IMR-90 (cell line): ENCODE data around the gene KRT222. TPM values are rescaled to one million over a fixed set of nuclear protein-coding genes. Genes with fewer than 3 reads are reported as not detected.

Experiments
- ATAC-seq: fragments of 200-7000 bp; cut with Tn5 transposase; 2 replicates; pipeline ENCODE4 v1.9.1; 2020; ENCODE audit warnings: low read depth, mild to moderate bottlenecking, moderate library complexity
- BruUV-seq: library from RNA; stranded (reverse); fragments of 400-500 nt; replicated peaks from 2 replicates; lab custom pipeline; 2021; lab: Mats Ljungman, UMichigan
- CTCF ChIA-PET: fragments of 300-600 bp; formaldehyde crosslinking; extraction: SDS; loops from one replicate; lab custom pipeline; 2021; ENCODE audit warnings: antibody characterized with exemption; lab: Yijun Ruan, JAX
- POLR2A ChIA-PET: fragments of 300-600 bp; sonication (Branson Sonifier 250); formaldehyde crosslinking; loops from one replicate; lab custom pipeline; 2022; ENCODE audit warnings: antibody characterized with exemption; ENCODE audit not compliant: unreplicated experiment; lab: Charles Lee
- DNase-seq: peaks from one replicate; pipeline ENCODE4 v3.0.0; 2013
- H2AFZ ChIP-seq: replicated peaks from 2 replicates; pipeline ENCODE3; 2013; ENCODE audit warnings: low read length, mild to moderate bottlenecking; ENCODE audit not compliant: poor library complexity
- H2AK5ac ChIP-seq: 2 replicates; pipeline ENCODE4 v1.6.1; 2013; ENCODE audit warnings: low read depth, low read length, inconsistent platforms
- H2AK9ac ChIP-seq: replicated peaks from 2 replicates; pipeline ENCODE3; 2013; ENCODE audit warnings: mild to moderate bottlenecking, low read depth, low read length, moderate library complexity; ENCODE audit not compliant: poor library complexity
- H2BK120ac ChIP-seq: 2 replicates; pipeline ENCODE4 v1.6.1; 2013; ENCODE audit warnings: low read depth, low read length, inconsistent platforms
- H2BK15ac ChIP-seq: 3 replicates; pipeline ENCODE4 v1.6.1; 2013; ENCODE audit warnings: low read depth, low read length, inconsistent platforms
- H2BK20ac ChIP-seq: 2 replicates; pipeline ENCODE4 v1.6.1; 2013; ENCODE audit warnings: low read depth, mild to moderate bottlenecking, inconsistent platforms, low read length, moderate library complexity
- H2BK5ac ChIP-seq: 2 replicates; pipeline ENCODE4 v1.6.1; 2013; ENCODE audit warnings: mild to moderate bottlenecking, low read depth, low read length, inconsistent platforms; ENCODE audit not compliant: poor library complexity, severe bottlenecking
- H3K14ac ChIP-seq: replicated peaks from 2 replicates; pipeline ENCODE4 v1.6.1; 2013; ENCODE audit warnings: low read depth, low read length, inconsistent platforms
- H3K18ac ChIP-seq: 2 replicates; pipeline ENCODE4 v1.6.1; 2013; ENCODE audit warnings: low read depth, low read length, control low read depth
- H3K23ac ChIP-seq: 2 replicates; pipeline ENCODE4 v1.6.1; 2013; ENCODE audit warnings: low read depth, low read length, inconsistent platforms
- H3K27ac ChIP-seq: 2 replicates; pipeline ENCODE4 v1.5.1; 2013; ENCODE audit warnings: mild to moderate bottlenecking, control low read depth, low read length; ENCODE audit not compliant: insufficient read depth
- H3K27me3 ChIP-seq: 2 replicates; pipeline ENCODE4 v1.6.1; 2013; ENCODE audit warnings: low read length; ENCODE audit not compliant: control insufficient read depth, insufficient read depth
- H3K36me3 ChIP-seq: 2 replicates; pipeline ENCODE4 v1.6.1; 2013; ENCODE audit warnings: low read length, mixed read lengths; ENCODE audit not compliant: control insufficient read depth, insufficient read depth
- H3K4ac ChIP-seq: 2 replicates; pipeline ENCODE4 v1.6.1; 2013; ENCODE audit warnings: low read depth, low read length, inconsistent platforms
- H3K4me1 ChIP-seq: 2 replicates; pipeline ENCODE4 v1.6.1; 2013; ENCODE audit warnings: low read length, mixed read lengths; ENCODE audit not compliant: control insufficient read depth, insufficient read depth
- H3K4me2 ChIP-seq: 2 replicates; pipeline ENCODE4 v1.6.1; 2013; ENCODE audit warnings: low read depth, mild to moderate bottlenecking, control low read depth, low read length, moderate library complexity
- H3K4me3 ChIP-seq: 2 replicates; pipeline ENCODE4 v1.5.1; 2013; ENCODE audit warnings: low read depth, mild to moderate bottlenecking, control low read depth, low read length, moderate library complexity; ENCODE audit not compliant: insufficient read depth
- H3K56ac ChIP-seq: 2 replicates; pipeline ENCODE4 v1.6.1; 2013; ENCODE audit warnings: low read length, inconsistent platforms; ENCODE audit not compliant: insufficient read depth; ENCODE audit errors: extremely low read depth
- H3K79me1 ChIP-seq, 2 experiments: 2 replicates each; pipeline ENCODE4 v1.6.1; 2013; ENCODE audit warnings: low read length in 2 of 2, inconsistent platforms in 1 of 2, low read depth in 1 of 2
- H3K9ac ChIP-seq: 2 replicates; pipeline ENCODE4 v1.6.1; 2013; ENCODE audit warnings: low read depth, low read length, control low read depth
- H3K9me1 ChIP-seq: 2 replicates; pipeline ENCODE4 v1.6.1; 2013; ENCODE audit warnings: low read length, inconsistent platforms; ENCODE audit not compliant: insufficient read depth
- H3K9me3 ChIP-seq: 2 replicates; pipeline ENCODE4 v1.6.1; 2013; ENCODE audit warnings: low read length; ENCODE audit not compliant: control insufficient read depth, insufficient read depth
- H4K20me1 ChIP-seq: 2 replicates; pipeline ENCODE4 v1.6.1; 2013; ENCODE audit warnings: low read length, inconsistent platforms; ENCODE audit not compliant: insufficient read depth
- H4K5ac ChIP-seq: 2 replicates; pipeline ENCODE4 v1.6.1; 2013; ENCODE audit warnings: mild to moderate bottlenecking, low read depth, low read length, control low read depth
- H4K8ac ChIP-seq, 2 experiments: 2 replicates each; pipeline ENCODE4 v1.6.1; 2013; ENCODE audit warnings: low read depth in 2 of 2, low read length in 2 of 2, control low read depth in 1 of 2, inconsistent platforms in 1 of 2
- H4K91ac ChIP-seq: 2 replicates; pipeline ENCODE4 v1.6.1; 2013; ENCODE audit warnings: low read depth, low read length, inconsistent platforms; ENCODE audit not compliant: insufficient read depth
- CEBPB ChIP-seq: IDR thresholded peaks from 2 replicates; pipeline ENCODE4 v1.6.1; 2012; ENCODE audit warnings: low read depth, low read length, improper control_type of control experiment
- MAZ ChIP-seq: IDR thresholded peaks from 2 replicates; pipeline ENCODE4 v1.6.1; 2012; ENCODE audit warnings: low read depth, mild to moderate bottlenecking, low read length, improper control_type of control experiment, moderate library complexity, borderline replicate concordance
- MXI1 ChIP-seq: IDR thresholded peaks from 2 replicates; pipeline ENCODE4 v1.6.1; 2012; ENCODE audit warnings: low read depth, mild to moderate bottlenecking, low read length, moderate library complexity, borderline replicate concordance
- POLR2A ChIP-seq: IDR thresholded peaks from 2 replicates; pipeline ENCODE4 v1.6.1; 2012; ENCODE audit warnings: mild to moderate bottlenecking, low read depth, low read length
- RAD21 ChIP-seq: IDR thresholded peaks from 2 replicates; pipeline ENCODE4 v1.6.1; 2012; ENCODE audit warnings: low read length, improper control_type of control experiment
- RCOR1 ChIP-seq: IDR thresholded peaks from 2 replicates; pipeline ENCODE4 v1.6.1; 2012; ENCODE audit warnings: mild to moderate bottlenecking, low read length, improper control_type of control experiment; ENCODE audit not compliant: insufficient replicate concordance
- RFX5 ChIP-seq: IDR thresholded peaks from 2 replicates; pipeline ENCODE4 v1.8.0; 2012; ENCODE audit warnings: low read depth, mild to moderate bottlenecking, low read length, moderate library complexity
- WGBS, 2 experiments: methylation state at CpG; one replicate each; pipeline versions ENCODE4 v1.1.5 to v1.1.7; 2013; ENCODE audit warnings: missing lambda C conversion rate in 2 of 2; ENCODE audit not compliant: insufficient read length in 1 of 2; ENCODE audit errors: extremely low coverage in 2 of 2; 5-methylcytosine and 5-hydroxymethylcytosine counted together
- dilution Hi-C: fragments of 300-500 bp; cut with HindIII; formaldehyde crosslinking; loops from one replicate; pipeline ENCODE4 v1.14.3; 2018; ENCODE audit warnings: low sequenced_read_pairs; ENCODE audit not compliant: unreplicated experiment
- in situ Hi-C: fragments of 300-500 bp; cut with MboI; formaldehyde crosslinking; loops from 3 replicates; pipeline ENCODE4 v1.14.3; 2019; ENCODE audit warnings: low sequenced_read_pairs, inconsistent platforms, mixed read lengths
- intact Hi-C: fragments of 100-400 bp; cut with micrococcal nuclease; formaldehyde crosslinking; loops from 2 replicates; pipeline ENCODE4 v1.10.0; 2022
- polyA plus RNA-seq, 3 experiments: library from polyadenylated mRNA; depleted of rRNA; stranded (reverse); fragments of >200 nt; gene quantifications; 2 replicates each; pipeline ENCODE4 v1.2.3, GENCODE V29; 2012; ENCODE audit warnings: low replicate concordance in 1 of 3
- total RNA-seq: library from RNA; depleted of rRNA; stranded (reverse); fragments of >200 nt; gene quantifications from 2 replicates; pipeline ENCODE4 v1.2.3, GENCODE V29; 2012

KRT222 gene
- total and polyA plus RNA-seq, 2 of the 4 experiments (the other 2 are of a cell fraction), result not detected

DNA sequence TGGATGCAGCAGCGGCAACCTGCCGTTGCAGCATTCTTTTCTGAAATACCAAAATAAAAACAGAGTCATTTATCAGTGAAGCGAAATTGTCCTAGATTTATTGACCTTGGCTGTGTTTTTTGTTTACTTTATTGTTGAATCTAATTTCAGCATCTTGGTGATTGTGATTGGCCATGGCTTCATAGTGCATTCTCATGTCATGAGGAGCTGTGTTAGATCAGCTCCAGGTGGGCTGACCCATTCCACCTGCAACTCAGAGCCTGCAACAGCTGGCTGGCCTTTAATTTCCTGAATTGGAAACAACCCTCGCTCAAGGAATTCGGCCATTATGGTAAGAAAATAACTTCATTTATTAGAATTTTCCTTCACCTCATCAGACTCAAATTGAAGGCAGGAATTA lies 22.1 kb upstream of the KRT222 start:
- Histone ChIP-seq H3K9me1 (no peaks in the 10 kb centered on the region), H2AK5ac (no peak overlapping the region), H3K27me3 (peaks cover 31% of the 10 kb centered on the region), H2AK9ac (no peak overlapping the region), H3K9ac (no peak overlapping the region), H3K27ac (no peak overlapping the region), H2BK20ac (no peak overlapping the region), H4K91ac (no peak overlapping the region), H3K23ac (no peak overlapping the region), H3K14ac (no peak overlapping the region), H4K5ac (no peak overlapping the region), H3K9me3 (no peaks in the 10 kb centered on the region), H3K18ac (no peak overlapping the region), H2BK120ac (no peak overlapping the region), H2BK15ac (no peak overlapping the region), H4K20me1 (no peaks in the 10 kb centered on the region), H3K4me3 (no peak overlapping the region), H3K4me1 (no peaks in the 10 kb centered on the region), H4K8ac (no peak overlapping the region), H3K4me2 (no peak overlapping the region), H3K4ac (no peak overlapping the region), H3K79me1 (no peaks in the 10 kb centered on the region), H2BK5ac (no peak overlapping the region), H3K56ac (no peak overlapping the region), H3K36me3 (no peaks in the 10 kb centered on the region), H2AFZ (no peak overlapping the region)
- dilution Hi-C loops, result no loop called here
- POLR2A ChIA-PET, result no interaction called here
- ATAC-seq, result no peak
- no peak for DNase-seq
- no TSS peak for BruUV-seq
- intact Hi-C loops, result no loop called here
- TF ChIP-seq RCOR1, result no peak
- TF ChIP-seq RAD21, result no peak
- no peak for TF ChIP-seq MXI1
- no peak for TF ChIP-seq RFX5
- no peak for TF ChIP-seq POLR2A
- TF ChIP-seq MAZ, result no peak
- TF ChIP-seq CEBPB, result no peak
- in situ Hi-C loops, result no loop called here
- CTCF ChIA-PET, result no interaction called here
- no CpG with 5 or more reads among the region's 5 CpGs for WGBS, 2 experiments
